GM20431 (cell line): ENCODE results near the gene MRPL11.
"Not testable (repeated sequence)": the region's sequence is repeated elsewhere in the genome, so short reads cannot be mapped to it uniquely, and the experiment has no call there.

Source experiments
- in situ Hi-C: fragments of 300-500 bp; cut with MseI, MboI; formaldehyde crosslinking; loops from one replicate; pipeline ENCODE4 v1.15.0; 2020; ENCODE audit warnings: low sequenced_read_pairs; ENCODE audit not compliant: unreplicated experiment

Gene MRPL11

GRCh38 chr11:66437979-66438503, 607 bp downstream of the MRPL11 start:
- in situ Hi-C loops, result no loop called here

GRCh38 chr11:66432597-66432996, 6.1 kb downstream of the MRPL11 start:
- in situ Hi-C loops, result no loop called here

GRCh38 chr11:66431871-66432329, 6.7 kb downstream of the MRPL11 start:
- in situ Hi-C loops, result not testable (repeated sequence)

- in situ Hi-C loops, result not testable (repeated sequence)
Measured at GRCh38 chr11:66431287-66431686, 7.4 kb downstream of the MRPL11 start.

GRCh38 chr11:66429983-66430602, 8.6 kb downstream of the MRPL11 start:
- in situ Hi-C loops, result no loop called here

- in situ Hi-C loops, result no loop called here
Measured at GRCh38 chr11:66428933-66429332, 9.7 kb downstream of the MRPL11 start.

- in situ Hi-C loops, result no loop called here
Measured at GRCh38 chr11:66426314-66426713, 12.3 kb downstream of the MRPL11 start.

GRCh38 chr11:66421492-66422205, 17.0 kb downstream of the MRPL11 start:
- in situ Hi-C loops, result loop anchor here (25.0 kb wide), 1 partner anchor 266 kb away; the partner anchor contains the start of gene RBM4B

GRCh38 chr11:66420671-66421476, 17.8 kb downstream of the MRPL11 start, which contains the start of gene NPAS4:
Gene NPAS4, plus strand, starts transcription at chr11:66421035. Its CDS starts 145 bp downstream, at chr11:66421180.
- in situ Hi-C loops, result loop anchor here (25.0 kb wide), 1 partner anchor 266 kb away; the partner anchor contains the start of gene RBM4B

- in situ Hi-C loops, result loop anchor here (25.0 kb wide), 1 partner anchor 267 kb away; the partner anchor contains the start of gene RBM4B
Measured at GRCh38 chr11:66419825-66420224, 18.8 kb downstream of the MRPL11 start.

GRCh38 chr11:66418986-66419308, 19.7 kb downstream of the MRPL11 start:
- in situ Hi-C loops, result loop anchor here (25.0 kb wide), 1 partner anchor 268 kb away; the partner anchor contains the start of gene RBM4B

- in situ Hi-C loops, result loop anchor here (25.0 kb wide), 1 partner anchor 269 kb away; the partner anchor contains the start of gene RBM4B
Measured at GRCh38 chr11:66418168-66418985, 20.3 kb downstream of the MRPL11 start.

GRCh38 chr11:66417000-66417399, 21.6 kb downstream of the MRPL11 start:
- in situ Hi-C loops, result loop anchor here (25.0 kb wide), 1 partner anchor 270 kb away; the partner anchor contains the start of gene RBM4B

GRCh38 chr11:66415423-66415822, 23.2 kb downstream of the MRPL11 start:
- in situ Hi-C loops, result loop anchor here (25.0 kb wide), 1 partner anchor 272 kb away; the partner anchor contains the start of gene RBM4B

GRCh38 chr11:66414120-66414934, 24.3 kb downstream of the MRPL11 start:
- in situ Hi-C loops, result loop anchor here (25.0 kb wide), 1 partner anchor 273 kb away; the partner anchor contains the start of gene RBM4B

GRCh38 chr11:66413167-66413566, 25.5 kb downstream of the MRPL11 start:
- in situ Hi-C loops, result loop anchor here (25.0 kb wide), 1 partner anchor 274 kb away; the partner anchor contains the start of gene RBM4B

GRCh38 chr11:66412110-66412509, 26.5 kb downstream of the MRPL11 start:
- in situ Hi-C loops, result loop anchor here (25.0 kb wide), 1 partner anchor 275 kb away; the partner anchor contains the start of gene RBM4B

GRCh38 chr11:66411323-66411722, 27.3 kb downstream of the MRPL11 start:
- in situ Hi-C loops, result loop anchor here (25.0 kb wide), 1 partner anchor 276 kb away; the partner anchor contains the start of gene RBM4B
